IMR-90 (cell line): Measurements from ENCODE around the gene OSTF1. TPM values are rescaled to one million over a fixed set of nuclear protein-coding genes. Genes with fewer than 3 reads are reported as not detected.
A peak's percentile ranks its signal among the peaks of the same experiment; 100 is the strongest.

Experiments used
- ATAC-seq: fragments of 200-7000 bp; cut with Tn5 transposase; 2 replicates; pipeline ENCODE4 v1.9.1; 2020; ENCODE audit warnings: low read depth, mild to moderate bottlenecking, moderate library complexity
- BruUV-seq: library from RNA; stranded (reverse); fragments of 400-500 nt; replicated peaks from 2 replicates; lab custom pipeline; 2021; lab: Mats Ljungman, UMichigan
- CTCF ChIA-PET: fragments of 300-600 bp; formaldehyde crosslinking; extraction: SDS; loops from one replicate; lab custom pipeline; 2021; ENCODE audit warnings: antibody characterized with exemption; lab: Yijun Ruan, JAX
- POLR2A ChIA-PET: fragments of 300-600 bp; sonication (Branson Sonifier 250); formaldehyde crosslinking; loops from one replicate; lab custom pipeline; 2022; ENCODE audit warnings: antibody characterized with exemption; ENCODE audit not compliant: unreplicated experiment; lab: Charles Lee
- DNase-seq: peaks from one replicate; pipeline ENCODE4 v3.0.0; 2013
- H2AFZ ChIP-seq: replicated peaks from 2 replicates; pipeline ENCODE3; 2013; ENCODE audit warnings: low read length, mild to moderate bottlenecking; ENCODE audit not compliant: poor library complexity
- H2AK5ac ChIP-seq: 2 replicates; pipeline ENCODE4 v1.6.1; 2013; ENCODE audit warnings: low read depth, low read length, inconsistent platforms
- H2AK9ac ChIP-seq: replicated peaks from 2 replicates; pipeline ENCODE3; 2013; ENCODE audit warnings: mild to moderate bottlenecking, low read depth, low read length, moderate library complexity; ENCODE audit not compliant: poor library complexity
- H2BK120ac ChIP-seq: 2 replicates; pipeline ENCODE4 v1.6.1; 2013; ENCODE audit warnings: low read depth, low read length, inconsistent platforms
- H2BK15ac ChIP-seq: 3 replicates; pipeline ENCODE4 v1.6.1; 2013; ENCODE audit warnings: low read depth, low read length, inconsistent platforms
- H2BK20ac ChIP-seq: 2 replicates; pipeline ENCODE4 v1.6.1; 2013; ENCODE audit warnings: low read depth, mild to moderate bottlenecking, inconsistent platforms, low read length, moderate library complexity
- H2BK5ac ChIP-seq: 2 replicates; pipeline ENCODE4 v1.6.1; 2013; ENCODE audit warnings: mild to moderate bottlenecking, low read depth, low read length, inconsistent platforms; ENCODE audit not compliant: poor library complexity, severe bottlenecking
- H3K14ac ChIP-seq: replicated peaks from 2 replicates; pipeline ENCODE4 v1.6.1; 2013; ENCODE audit warnings: low read depth, low read length, inconsistent platforms
- H3K18ac ChIP-seq: 2 replicates; pipeline ENCODE4 v1.6.1; 2013; ENCODE audit warnings: low read depth, low read length, control low read depth
- H3K23ac ChIP-seq: 2 replicates; pipeline ENCODE4 v1.6.1; 2013; ENCODE audit warnings: low read depth, low read length, inconsistent platforms
- H3K27ac ChIP-seq: 2 replicates; pipeline ENCODE4 v1.5.1; 2013; ENCODE audit warnings: mild to moderate bottlenecking, control low read depth, low read length; ENCODE audit not compliant: insufficient read depth
- H3K27me3 ChIP-seq: 2 replicates; pipeline ENCODE4 v1.6.1; 2013; ENCODE audit warnings: low read length; ENCODE audit not compliant: control insufficient read depth, insufficient read depth
- H3K36me3 ChIP-seq: 2 replicates; pipeline ENCODE4 v1.6.1; 2013; ENCODE audit warnings: low read length, mixed read lengths; ENCODE audit not compliant: control insufficient read depth, insufficient read depth
- H3K4ac ChIP-seq: 2 replicates; pipeline ENCODE4 v1.6.1; 2013; ENCODE audit warnings: low read depth, low read length, inconsistent platforms
- H3K4me1 ChIP-seq: 2 replicates; pipeline ENCODE4 v1.6.1; 2013; ENCODE audit warnings: low read length, mixed read lengths; ENCODE audit not compliant: control insufficient read depth, insufficient read depth
- H3K4me2 ChIP-seq: 2 replicates; pipeline ENCODE4 v1.6.1; 2013; ENCODE audit warnings: low read depth, mild to moderate bottlenecking, control low read depth, low read length, moderate library complexity
- H3K4me3 ChIP-seq: 2 replicates; pipeline ENCODE4 v1.5.1; 2013; ENCODE audit warnings: low read depth, mild to moderate bottlenecking, control low read depth, low read length, moderate library complexity; ENCODE audit not compliant: insufficient read depth
- H3K56ac ChIP-seq: 2 replicates; pipeline ENCODE4 v1.6.1; 2013; ENCODE audit warnings: low read length, inconsistent platforms; ENCODE audit not compliant: insufficient read depth; ENCODE audit errors: extremely low read depth
- H3K79me1 ChIP-seq, 2 experiments: 2 replicates each; pipeline ENCODE4 v1.6.1; 2013; ENCODE audit warnings: low read length in 2 of 2, inconsistent platforms in 1 of 2, low read depth in 1 of 2
- H3K9ac ChIP-seq: 2 replicates; pipeline ENCODE4 v1.6.1; 2013; ENCODE audit warnings: low read depth, low read length, control low read depth
- H3K9me1 ChIP-seq: 2 replicates; pipeline ENCODE4 v1.6.1; 2013; ENCODE audit warnings: low read length, inconsistent platforms; ENCODE audit not compliant: insufficient read depth
- H3K9me3 ChIP-seq: 2 replicates; pipeline ENCODE4 v1.6.1; 2013; ENCODE audit warnings: low read length; ENCODE audit not compliant: control insufficient read depth, insufficient read depth
- H4K20me1 ChIP-seq: 2 replicates; pipeline ENCODE4 v1.6.1; 2013; ENCODE audit warnings: low read length, inconsistent platforms; ENCODE audit not compliant: insufficient read depth
- H4K5ac ChIP-seq: 2 replicates; pipeline ENCODE4 v1.6.1; 2013; ENCODE audit warnings: mild to moderate bottlenecking, low read depth, low read length, control low read depth
- H4K8ac ChIP-seq, 2 experiments: 2 replicates each; pipeline ENCODE4 v1.6.1; 2013; ENCODE audit warnings: low read depth in 2 of 2, low read length in 2 of 2, control low read depth in 1 of 2, inconsistent platforms in 1 of 2
- H4K91ac ChIP-seq: 2 replicates; pipeline ENCODE4 v1.6.1; 2013; ENCODE audit warnings: low read depth, low read length, inconsistent platforms; ENCODE audit not compliant: insufficient read depth
- MXI1 ChIP-seq: IDR thresholded peaks from 2 replicates; pipeline ENCODE4 v1.6.1; 2012; ENCODE audit warnings: low read depth, mild to moderate bottlenecking, low read length, moderate library complexity, borderline replicate concordance
- WGBS, 2 experiments: methylation state at CpG; one replicate each; pipeline versions ENCODE4 v1.1.5 to v1.1.7; 2013; ENCODE audit warnings: missing lambda C conversion rate in 2 of 2; ENCODE audit not compliant: insufficient read length in 1 of 2; ENCODE audit errors: extremely low coverage in 2 of 2; 5-methylcytosine and 5-hydroxymethylcytosine counted together
- dilution Hi-C: fragments of 300-500 bp; cut with HindIII; formaldehyde crosslinking; loops from one replicate; pipeline ENCODE4 v1.14.3; 2018; ENCODE audit warnings: low sequenced_read_pairs; ENCODE audit not compliant: unreplicated experiment
- in situ Hi-C: fragments of 300-500 bp; cut with MboI; formaldehyde crosslinking; loops from 3 replicates; pipeline ENCODE4 v1.14.3; 2019; ENCODE audit warnings: low sequenced_read_pairs, inconsistent platforms, mixed read lengths
- intact Hi-C: fragments of 100-400 bp; cut with micrococcal nuclease; formaldehyde crosslinking; loops from 2 replicates; pipeline ENCODE4 v1.10.0; 2022
- polyA plus RNA-seq, 3 experiments: library from polyadenylated mRNA; depleted of rRNA; stranded (reverse); fragments of >200 nt; gene quantifications; 2 replicates each; pipeline ENCODE4 v1.2.3, GENCODE V29; 2012; ENCODE audit warnings: low replicate concordance in 1 of 3
- total RNA-seq: library from RNA; depleted of rRNA; stranded (reverse); fragments of >200 nt; gene quantifications from 2 replicates; pipeline ENCODE4 v1.2.3, GENCODE V29; 2012
- TF ChIP-seq, protein P1 (sequence below): fragments of 150-350 bp; IDR thresholded peaks from 2 replicates; pipeline ENCODE4 v1.6.1; 2016; ENCODE audit warnings: low read depth, mild to moderate bottlenecking, low read length, moderate library complexity, borderline replicate concordance

The OSTF1 gene
- total and polyA plus RNA-seq, 2 of the 4 experiments (the other 2 are of a cell fraction), result 17.1 to 41.6 TPM

DNA sequence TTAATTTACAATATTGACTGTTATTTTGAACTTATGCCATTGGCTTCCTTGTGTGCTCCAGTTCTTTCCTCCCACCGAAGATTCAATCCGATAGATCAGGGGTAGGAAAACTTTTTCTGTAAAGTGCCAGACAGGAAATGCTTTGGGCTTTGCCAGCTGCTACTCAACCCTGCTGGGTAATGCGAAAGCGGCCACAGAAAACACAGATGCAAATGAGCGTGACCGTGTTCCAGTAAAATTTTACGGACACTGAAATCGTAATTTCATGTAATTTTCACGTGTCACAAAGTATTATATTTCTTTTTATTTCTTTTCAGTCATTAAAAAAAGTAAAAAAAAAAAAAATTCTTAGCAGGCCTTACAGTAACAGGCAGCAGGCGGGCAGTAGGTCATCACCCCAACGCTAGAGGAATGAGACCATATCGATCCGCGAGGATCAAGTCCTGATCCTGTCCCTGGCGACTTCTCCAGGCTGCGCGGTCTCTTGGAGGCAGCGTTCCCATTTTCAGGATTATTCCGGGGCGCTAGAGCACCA lies 958 bp upstream of the OSTF1 start:
- in situ Hi-C loops (no loop called here), dilution Hi-C loops (no loop called here), intact Hi-C loops (loop anchor here (5.0 kb wide), 1 partner anchor 150 kb away; no protein-coding TSS in a partner anchor)
- H3K4me3 ChIP-seq, result peak overlapping the region; percentile 99
- WGBS, 2 experiments, result 8% methylated on average over 9 of the region's 20 CpGs; no CpG with 5 or more reads in 1 of the 2 experiments
- peak overlapping the region; percentile 77 for H3K27ac ChIP-seq
- peaks cover 2% of the 10 kb centered on the region; the same call in 1 of the 2 replicates for H3K9me1 ChIP-seq
- H3K36me3 ChIP-seq, result no peaks in the 10 kb centered on the region
- H3K27me3 ChIP-seq, result no peaks in the 10 kb centered on the region
- H3K9ac ChIP-seq, result peak overlapping the region; percentile 89
- peak overlapping the region; percentile 55; the same call in 1 of the 2 replicates for H3K18ac ChIP-seq
- H3K9me3 ChIP-seq, result no peaks in the 10 kb centered on the region
- H2AK9ac ChIP-seq, result peak overlapping the region; percentile 83
- 0 out of 2 replicates have a peak overlapping the region, but pooled peaks have one; percentile 32 for H3K14ac ChIP-seq
- H3K23ac ChIP-seq, result 0 out of 2 replicates have a peak overlapping the region, but pooled peaks have one; percentile 34
- no peak overlapping the region for H4K91ac ChIP-seq
- H4K5ac ChIP-seq, result peak overlapping the region; percentile 65
- ChIA-PET POLR2A (no interaction called here), CTCF (interaction anchor here (0.7 to 1.6 kb wide), 3 partner anchors 10 to 85 kb away, joined by 4 to 5 read pairs (median 4); no protein-coding TSS in a partner anchor)
- H2BK20ac ChIP-seq, result 0 out of 2 replicates have a peak overlapping the region, but pooled peaks have one; percentile 1
- 0 out of 2 replicates have a peak overlapping the region, but pooled peaks have one; percentile 29 for H3K56ac ChIP-seq
- peaks cover 11 to 35% of the 10 kb centered on the region in 2 experiments; a peak in 3 of 4 replicates for H3K79me1 ChIP-seq
- peak overlapping the region; percentile 8; the same call in 1 of the 2 replicates for H2AK5ac ChIP-seq
- H3K4me2 ChIP-seq, result peak overlapping the region; percentile 95
- ATAC-seq (no peak), DNase-seq (peak; percentile 31)
- BruUV-seq, result no TSS peak
- H3K4me1 ChIP-seq, result peaks cover 2% of the 10 kb centered on the region; the same call in 1 of the 2 replicates
- H2BK5ac ChIP-seq, result peak overlapping the region; percentile 65
- TF ChIP-seq, protein P1, sequence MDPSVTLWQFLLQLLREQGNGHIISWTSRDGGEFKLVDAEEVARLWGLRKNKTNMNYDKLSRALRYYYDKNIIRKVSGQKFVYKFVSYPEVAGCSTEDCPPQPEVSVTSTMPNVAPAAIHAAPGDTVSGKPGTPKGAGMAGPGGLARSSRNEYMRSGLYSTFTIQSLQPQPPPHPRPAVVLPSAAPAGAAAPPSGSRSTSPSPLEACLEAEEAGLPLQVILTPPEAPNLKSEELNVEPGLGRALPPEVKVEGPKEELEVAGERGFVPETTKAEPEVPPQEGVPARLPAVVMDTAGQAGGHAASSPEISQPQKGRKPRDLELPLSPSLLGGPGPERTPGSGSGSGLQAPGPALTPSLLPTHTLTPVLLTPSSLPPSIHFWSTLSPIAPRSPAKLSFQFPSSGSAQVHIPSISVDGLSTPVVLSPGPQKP, result no peak
- 0 out of 2 replicates have a peak, but pooled peaks have one; percentile 16 for TF ChIP-seq MXI1
- H2BK15ac ChIP-seq, result no peak overlapping the region; the same call in 2 of the 3 replicates
- peak overlapping the region; percentile 62 for H3K4ac ChIP-seq
- H2BK120ac ChIP-seq, result no peak overlapping the region
- H4K8ac ChIP-seq, result peak overlapping the region; percentile 22 to 49; a peak in 3 of 4 replicates
- H2AFZ ChIP-seq, result peak overlapping the region; percentile 98
- no peaks in the 10 kb centered on the region for H4K20me1 ChIP-seq
